H9 (cell line): Measurements from ENCODE around the gene FRMPD1. TPM values are rescaled to one million over a fixed set of nuclear protein-coding genes. Genes with fewer than 3 reads are reported as not detected.

ENCODE experiments used
- DNase-seq: peaks from one replicate; pipeline ENCODE4 v3.0.0-alpha.2; 2017
- H2AFZ ChIP-seq: one replicate; pipeline ENCODE4 v1.6.1; 2013; ENCODE audit warnings: mild to moderate bottlenecking, low read length, control low read depth, moderate library complexity
- H2AK5ac ChIP-seq: 2 replicates; pipeline ENCODE4 v1.6.1; 2013; ENCODE audit warnings: low read length, control low read depth, mixed read lengths; ENCODE audit not compliant: insufficient read length
- H2BK120ac ChIP-seq: one replicate; pipeline ENCODE4 v1.6.1; 2013; ENCODE audit warnings: low read depth, mild to moderate bottlenecking, low read length, control low read depth, inconsistent platforms; ENCODE audit not compliant: poor library complexity, severe bottlenecking
- H2BK12ac ChIP-seq: 2 replicates; pipeline ENCODE4 v1.6.1; 2013; ENCODE audit warnings: low read length, control low read depth, mixed read lengths, low read depth; ENCODE audit not compliant: insufficient read length
- H2BK15ac ChIP-seq: 2 replicates; pipeline ENCODE4 v1.6.1; 2013; ENCODE audit warnings: low read depth, low read length, control low read depth
- H2BK20ac ChIP-seq: one replicate; pipeline ENCODE4 v1.6.1; 2013; ENCODE audit warnings: low read depth, mild to moderate bottlenecking, low read length, control low read depth, inconsistent platforms; ENCODE audit not compliant: poor library complexity, severe bottlenecking
- H2BK5ac ChIP-seq: 2 replicates; pipeline ENCODE4 v1.6.1; 2013; ENCODE audit warnings: low read length, control low read depth, mixed read lengths; ENCODE audit not compliant: insufficient read length
- H3K14ac ChIP-seq: 2 replicates; pipeline ENCODE4 v1.6.1; 2013; ENCODE audit warnings: low read length, control low read depth; ENCODE audit not compliant: insufficient read depth
- H3K18ac ChIP-seq: 2 replicates; pipeline ENCODE4 v1.6.1; 2013; ENCODE audit warnings: low read depth, mild to moderate bottlenecking, mixed read lengths, low read length, control low read depth; ENCODE audit not compliant: insufficient read length
- H3K23ac ChIP-seq: 2 replicates; pipeline ENCODE4 v1.6.1; 2013; ENCODE audit warnings: low read length, control low read depth, mixed read lengths, low read depth; ENCODE audit not compliant: insufficient read length
- H3K23me2 ChIP-seq: 2 replicates; pipeline ENCODE4 v1.6.1; 2013; ENCODE audit warnings: low read depth, mild to moderate bottlenecking, mixed read lengths, low read length, control low read depth; ENCODE audit not compliant: insufficient read length, poor library complexity, severe bottlenecking
- H3K27ac ChIP-seq: 2 replicates; pipeline ENCODE4 v1.5.1; 2013; ENCODE audit warnings: low read length, control low read depth, mixed read lengths, low read depth; ENCODE audit not compliant: insufficient read length
- H3K27me3 ChIP-seq: 2 replicates; pipeline ENCODE4 v1.6.1; 2013; ENCODE audit warnings: low read length, control low read depth, inconsistent platforms; ENCODE audit not compliant: insufficient read depth
- H3K4ac ChIP-seq: 2 replicates; pipeline ENCODE4 v1.6.1; 2013; ENCODE audit warnings: low read depth, mild to moderate bottlenecking, control low read depth, inconsistent platforms, low read length, moderate library complexity
- H3K4me1 ChIP-seq: 2 replicates; pipeline ENCODE4 v1.6.1; 2013; ENCODE audit warnings: low read length, control low read depth, inconsistent platforms; ENCODE audit not compliant: insufficient read depth
- H3K4me2 ChIP-seq: 2 replicates; pipeline ENCODE4 v1.6.1; 2013; ENCODE audit warnings: low read length, control low read depth, mixed read lengths; ENCODE audit not compliant: insufficient read length, insufficient read depth
- H3K56ac ChIP-seq: 2 replicates; pipeline ENCODE4 v1.6.1; 2013; ENCODE audit warnings: low read depth, mild to moderate bottlenecking, mixed read lengths, low read length, control low read depth; ENCODE audit not compliant: insufficient read length
- H3K79me1 ChIP-seq: 2 replicates; pipeline ENCODE4 v1.6.1; 2013; ENCODE audit warnings: low read depth, mild to moderate bottlenecking, moderate library complexity, low read length, control low read depth, inconsistent platforms; ENCODE audit not compliant: insufficient read depth, poor library complexity, severe bottlenecking
- H3K79me2 ChIP-seq: 2 replicates; pipeline ENCODE4 v1.6.1; 2013; ENCODE audit warnings: low read length, control low read depth, inconsistent platforms; ENCODE audit not compliant: insufficient read depth
- H3K9ac ChIP-seq: 2 replicates; pipeline ENCODE4 v1.6.1; 2013; ENCODE audit warnings: low read length, control low read depth, mixed read lengths; ENCODE audit not compliant: insufficient read length; ENCODE audit errors: extremely low read depth
- H3K9me3 ChIP-seq: one replicate; pipeline ENCODE4 v1.6.1; 2013; ENCODE audit warnings: low read depth, low read length, inconsistent platforms; ENCODE audit not compliant: control insufficient read depth
- H3T11ph ChIP-seq: one replicate; pipeline ENCODE4 v1.6.1; 2013; ENCODE audit warnings: mild to moderate bottlenecking, low read length, control low read depth, inconsistent platforms
- H4K20me1 ChIP-seq: one replicate; pipeline ENCODE4 v1.6.1; 2013; ENCODE audit not compliant: control insufficient read depth, insufficient read length, insufficient read depth
- H4K5ac ChIP-seq: 2 replicates; pipeline ENCODE4 v1.6.1; 2013; ENCODE audit warnings: low read depth, mild to moderate bottlenecking, mixed read lengths, low read length, control low read depth; ENCODE audit not compliant: insufficient read length
- H4K8ac ChIP-seq: replicated peaks from 2 replicates; pipeline ENCODE4 v1.6.1; 2013; ENCODE audit warnings: low read length, control low read depth, mixed read lengths, low read depth; ENCODE audit not compliant: insufficient read length
- H4K91ac ChIP-seq: 2 replicates; pipeline ENCODE4 v1.6.1; 2013; ENCODE audit warnings: low read depth, mild to moderate bottlenecking, moderate library complexity, mixed read lengths, low read length, control low read depth; ENCODE audit not compliant: insufficient read length
- H3K27ac Mint-ChIP-seq, 3 experiments: 2 replicates in 2 of 3; 3 replicates in 1 of 3; pipeline ENCODE4 v1.8.0; 2020 to 2021; ENCODE audit warnings: mixed read lengths in 3 of 3, mild to moderate bottlenecking in 1 of 3, moderate library complexity in 1 of 3
- H3K27me3 Mint-ChIP-seq: 2 replicates; pipeline ENCODE4 v1.8.0; 2021; ENCODE audit warnings: low read depth, mild to moderate bottlenecking, moderate library complexity, mixed read lengths
- H3K36me3 Mint-ChIP-seq, 3 experiments: 2 replicates in 2 of 3; 3 replicates in 1 of 3; pipeline ENCODE4 v1.8.0; 2020 to 2021; ENCODE audit warnings: low read depth in 3 of 3, mixed read lengths in 3 of 3; ENCODE audit not compliant: insufficient read depth in 1 of 3
- H3K4me1 Mint-ChIP-seq, 2 experiments: 2 replicates each; pipeline ENCODE4 v1.8.0; 2020; ENCODE audit warnings: mixed read lengths in 2 of 2
- H3K4me3 Mint-ChIP-seq, 2 experiments: 2 replicates in 1 of 2; 3 replicates in 1 of 2; pipeline ENCODE4 v1.8.0; 2020 to 2021; ENCODE audit warnings: mild to moderate bottlenecking in 2 of 2, mixed read lengths in 2 of 2, moderate library complexity in 1 of 2
- H3K9me3 Mint-ChIP-seq, 2 experiments: 2 replicates in 1 of 2; 3 replicates in 1 of 2; pipeline ENCODE4 v1.8.0; 2020; ENCODE audit warnings: mild to moderate bottlenecking in 2 of 2, mixed read lengths in 2 of 2, moderate library complexity in 1 of 2
- WGBS: extraction: QIAGEN DNeasy Blood & Tissue Kit; methylation state at CpG from one replicate; pipeline ENCODE4 v1.1.7; 2013; ENCODE audit warnings: missing lambda C conversion rate, low lambda C conversion rate, mixed read lengths; ENCODE audit not compliant: insufficient read length; ENCODE audit errors: extremely low coverage; 5-methylcytosine and 5-hydroxymethylcytosine counted together
- long read RNA-seq: library from polyadenylated mRNA; unstranded; transcript quantifications from one replicate; pipeline ENCODE4 v2.0.0, GENCODE V29; 2020
- total RNA-seq: library from RNA; stranded (reverse); gene quantifications from 2 replicates; pipeline ENCODE4 v1.2.1, GENCODE V29; 2021
- TF ChIP-seq, protein P1 (sequence below): fragments of 200-600 bp; sonication (generic); conservative IDR thresholded peaks from 3 replicates; pipeline ENCODE4 v1.8.0; 2021; ENCODE audit warnings: antibody characterized with exemption, mild to moderate bottlenecking

Gene FRMPD1, protein sequence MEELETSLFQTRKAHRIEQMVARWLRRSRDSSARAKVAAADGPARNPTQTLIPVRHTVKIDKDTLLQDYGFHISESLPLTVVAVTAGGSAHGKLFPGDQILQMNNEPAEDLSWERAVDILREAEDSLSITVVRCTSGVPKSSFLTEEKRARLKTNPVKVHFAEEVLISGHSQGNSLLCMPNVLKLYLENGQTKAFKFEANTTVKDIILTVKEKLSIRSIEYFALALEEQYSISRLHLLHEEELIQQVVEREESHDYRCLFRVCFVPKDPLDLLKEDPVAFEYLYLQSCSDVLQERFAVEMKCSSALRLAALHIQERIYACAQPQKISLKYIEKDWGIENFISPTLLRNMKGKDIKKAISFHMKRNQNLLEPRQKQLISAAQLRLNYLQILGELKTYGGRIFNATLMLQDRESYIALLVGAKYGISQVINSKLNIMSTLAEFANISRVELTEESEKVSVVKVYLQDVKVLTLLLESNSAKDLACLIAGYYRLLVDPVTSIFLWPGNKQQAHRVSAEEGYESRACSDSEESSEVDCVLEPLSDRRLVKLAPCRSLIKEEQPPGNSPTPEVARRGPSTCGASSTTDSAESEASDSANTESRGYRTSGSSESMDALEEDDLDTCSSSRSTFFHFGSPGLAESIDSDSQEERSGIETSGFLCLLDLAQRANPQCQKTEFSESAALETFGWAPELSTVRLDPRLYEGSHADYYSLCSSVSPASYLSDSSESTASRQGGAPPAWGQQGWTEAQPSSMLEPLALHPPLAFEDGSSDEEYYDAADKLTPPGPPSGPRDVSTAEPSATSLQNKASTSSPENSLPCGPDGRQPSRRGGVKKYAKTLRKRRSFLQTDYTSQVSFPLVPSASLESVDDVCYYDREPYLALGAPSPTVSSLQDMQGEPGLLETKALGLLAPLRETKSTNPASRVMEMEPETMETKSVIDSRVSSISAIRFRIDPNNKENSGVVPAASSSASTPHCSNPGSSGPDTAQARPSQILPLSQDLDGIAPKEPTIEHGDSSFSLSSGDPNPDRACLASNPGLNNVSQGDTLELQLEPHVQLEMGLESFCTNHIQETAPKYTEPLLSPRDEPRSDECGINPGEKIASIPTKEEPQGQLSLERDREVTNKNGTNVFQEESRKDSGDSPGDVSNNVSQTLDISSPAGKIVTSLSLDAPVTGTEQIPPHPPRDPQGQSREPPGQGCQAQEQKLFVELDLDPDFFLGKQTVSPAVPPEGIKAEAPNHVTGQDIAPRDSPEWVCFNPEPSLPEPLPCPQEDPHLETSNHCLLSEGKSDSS (N-terminal part only)
- total RNA-seq = 0.04 and 0.13 TPM in 2 replicates
- long read RNA-seq = 0 reads

DNA sequence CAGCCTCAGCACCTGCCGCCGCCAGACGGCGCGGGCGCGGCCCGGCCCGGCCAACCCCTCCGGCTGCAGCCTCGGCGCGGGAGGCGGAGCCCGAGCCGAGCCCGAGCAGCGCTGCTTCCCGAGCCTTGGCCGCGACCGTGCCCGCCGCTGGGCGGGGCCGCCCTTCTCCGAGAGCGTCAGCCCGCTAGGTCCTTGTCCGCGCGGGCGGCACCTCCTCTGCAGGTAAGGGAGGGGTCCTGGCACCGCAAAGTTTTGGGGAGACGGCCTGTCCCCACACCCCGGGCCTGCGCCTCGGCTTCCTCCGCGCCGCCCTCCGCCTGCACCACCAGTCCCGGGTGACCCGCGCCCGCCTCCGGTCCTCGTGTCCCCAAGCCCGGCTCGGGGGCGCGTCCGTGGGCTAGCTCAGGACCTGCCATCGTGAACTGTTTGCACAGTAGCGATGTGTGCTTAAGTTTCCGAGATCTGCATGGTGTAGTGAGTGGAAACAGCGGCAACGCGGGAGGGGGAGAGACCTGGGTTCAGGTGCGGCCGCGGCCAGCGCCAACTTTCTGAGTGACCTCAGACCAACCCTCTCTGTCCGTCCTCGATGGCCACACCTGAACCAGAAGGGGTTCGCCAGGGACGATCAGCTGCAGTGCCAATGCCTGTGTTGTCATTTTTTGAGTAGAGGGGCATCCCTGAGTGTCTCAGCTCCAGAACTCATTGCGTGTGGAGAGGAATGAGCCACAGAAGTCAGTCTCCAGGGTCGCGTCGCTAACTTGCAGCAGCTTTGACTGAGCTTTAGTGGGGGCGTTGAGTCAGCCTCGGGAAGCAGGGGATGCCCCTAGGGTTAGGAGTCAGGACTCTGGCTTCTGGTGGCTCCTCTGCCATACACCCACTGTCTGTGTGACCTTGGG lies at the start of gene FRMPD1:
Gene FRMPD1, plus strand, starts transcription at position 82 of the 896 bp plus-strand sequence. CDS start 41,688 bp downstream, outside the sequence.
- no peak within 1 kb of the TSS for H2BK15ac ChIP-seq
- peaks cover 7% of the 10 kb centered on the region for H3K23me2 ChIP-seq
- no peak within 1 kb of the TSS for H3K23ac ChIP-seq
- no peak within 1 kb of the TSS; a peak in 1 of 7 replicates for H3K27ac Mint-ChIP-seq
- H3K4me2 ChIP-seq = peak within 1 kb of the TSS; percentile 85
- no peaks in the 10 kb centered on the region; a peak in 1 of 7 replicates for H3K36me3 Mint-ChIP-seq
- H4K91ac ChIP-seq = no peak within 1 kb of the TSS
- no peak within 1 kb of the TSS for H3K56ac ChIP-seq
- H4K5ac ChIP-seq = no peak within 1 kb of the TSS
- H3K9ac ChIP-seq = no peak within 1 kb of the TSS
- H3K27me3 ChIP-seq = peaks cover 29% of the 10 kb centered on the region; the same call in 1 of the 2 replicates
- H2BK20ac ChIP-seq = no peak within 1 kb of the TSS
- no peak within 1 kb of the TSS for H2BK120ac ChIP-seq
- DNase-seq = peak; percentile 75
- H2AFZ ChIP-seq = no peak within 1 kb of the TSS
- H3K14ac ChIP-seq = no peak within 1 kb of the TSS; the same call in 1 of the 2 replicates
- no peaks in the 10 kb centered on the region for H4K20me1 ChIP-seq
- no peaks in the 10 kb centered on the region for H3K79me1 ChIP-seq
- H3K18ac ChIP-seq = no peak within 1 kb of the TSS
- H4K8ac ChIP-seq = no peak within 1 kb of the TSS
- peaks cover 92% of the 10 kb centered on the region for H3K27me3 Mint-ChIP-seq
- WGBS = no CpG with 5 or more reads among the region's 73 CpGs
- TF ChIP-seq, protein P1, sequence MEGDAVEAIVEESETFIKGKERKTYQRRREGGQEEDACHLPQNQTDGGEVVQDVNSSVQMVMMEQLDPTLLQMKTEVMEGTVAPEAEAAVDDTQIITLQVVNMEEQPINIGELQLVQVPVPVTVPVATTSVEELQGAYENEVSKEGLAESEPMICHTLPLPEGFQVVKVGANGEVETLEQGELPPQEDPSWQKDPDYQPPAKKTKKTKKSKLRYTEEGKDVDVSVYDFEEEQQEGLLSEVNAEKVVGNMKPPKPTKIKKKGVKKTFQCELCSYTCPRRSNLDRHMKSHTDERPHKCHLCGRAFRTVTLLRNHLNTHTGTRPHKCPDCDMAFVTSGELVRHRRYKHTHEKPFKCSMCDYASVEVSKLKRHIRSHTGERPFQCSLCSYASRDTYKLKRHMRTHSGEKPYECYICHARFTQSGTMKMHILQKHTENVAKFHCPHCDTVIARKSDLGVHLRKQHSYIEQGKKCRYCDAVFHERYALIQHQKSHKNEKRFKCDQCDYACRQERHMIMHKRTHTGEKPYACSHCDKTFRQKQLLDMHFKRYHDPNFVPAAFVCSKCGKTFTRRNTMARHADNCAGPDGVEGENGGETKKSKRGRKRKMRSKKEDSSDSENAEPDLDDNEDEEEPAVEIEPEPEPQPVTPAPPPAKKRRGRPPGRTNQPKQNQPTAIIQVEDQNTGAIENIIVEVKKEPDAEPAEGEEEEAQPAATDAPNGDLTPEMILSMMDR = no peak; the same call in 2 of the 3 replicates
- H3K27ac ChIP-seq = no peak within 1 kb of the TSS
- H3K4ac ChIP-seq = no peak within 1 kb of the TSS
- H2AK5ac ChIP-seq = no peak within 1 kb of the TSS
- H3K4me3 Mint-ChIP-seq = peak within 1 kb of the TSS; percentile 67 to 84
- H3K9me3 ChIP-seq = no peaks in the 10 kb centered on the region
- H3T11ph ChIP-seq = no peak within 1 kb of the TSS
- peaks cover 5 to 6% of the 10 kb centered on the region in 2 experiments for H3K4me1 Mint-ChIP-seq
- no peaks in the 10 kb centered on the region for H3K4me1 ChIP-seq
- H3K9me3 Mint-ChIP-seq = no peaks in the 10 kb centered on the region; a peak in 3 of 5 replicates
- no peaks in the 10 kb centered on the region for H3K79me2 ChIP-seq
- H2BK12ac ChIP-seq = no peak within 1 kb of the TSS
- no peak within 1 kb of the TSS for H2BK5ac ChIP-seq
